Kidney tubule cell (primary cell): Measurements from ENCODE around the gene CADPS.

ENCODE experiments used
- DNase-seq: peaks from one replicate; pipeline ENCODE4 v3.0.0-alpha.2; 2018; ENCODE audit warnings: low spot score

Gene CADPS

GRCh38 chr3:62502315-62503300 lies 372.6 kb downstream of the CADPS start:
- DNase-seq, result no peak

- no peak for DNase-seq
These were observed 373.9 kb downstream of the CADPS start for GRCh38 chr3:62501289-62501668.

- no peak for DNase-seq
These were observed 374.5 kb downstream of the CADPS start for GRCh38 chr3:62500556-62501288.

GRCh38 chr3:62497156-62497555 lies 378.1 kb downstream of the CADPS start:
- no peak for DNase-seq

GRCh38 chr3:62496503-62496902 lies 378.7 kb downstream of the CADPS start:
- DNase-seq, result no peak

- DNase-seq, result no peak
These were observed 382.0 kb downstream of the CADPS start for GRCh38 chr3:62493109-62493801.

- DNase-seq, result no peak
These were observed 392.3 kb downstream of the CADPS start for GRCh38 chr3:62482961-62483360.

- no peak for DNase-seq
These were observed 393.3 kb downstream of the CADPS start for GRCh38 chr3:62481962-62482361.

- no peak for DNase-seq
These were observed 395.2 kb downstream of the CADPS start for GRCh38 chr3:62480056-62480455.

GRCh38 chr3:62479326-62479725 lies 395.9 kb downstream of the CADPS start:
- DNase-seq, result no peak

GRCh38 chr3:62475306-62475705 lies 399.9 kb downstream of the CADPS start:
- no peak for DNase-seq

- no peak for DNase-seq
These were observed 407.1 kb downstream of the CADPS start for GRCh38 chr3:62467966-62468722.

GRCh38 chr3:62462788-62463187 lies 412.4 kb downstream of the CADPS start:
- no peak for DNase-seq

- DNase-seq, result no peak
These were observed 413.0 kb downstream of the CADPS start for GRCh38 chr3:62462104-62462762.

GRCh38 chr3:62454916-62455315 lies 420.3 kb downstream of the CADPS start:
- no peak for DNase-seq

- DNase-seq, result no peak
These were observed 421.8 kb downstream of the CADPS start for GRCh38 chr3:62453448-62453847.

- DNase-seq, result no peak
These were observed 423.9 kb downstream of the CADPS start for GRCh38 chr3:62451211-62451887.

GRCh38 chr3:62446337-62446940 lies 428.8 kb downstream of the CADPS start:
- DNase-seq, result no peak

- peak; percentile 44 for DNase-seq
These were observed 429.9 kb downstream of the CADPS start for GRCh38 chr3:62445275-62445674.

GRCh38 chr3:62439978-62440377 lies 435.2 kb downstream of the CADPS start:
- DNase-seq, result no peak
